Right ventricle myocardium inferior (tissue), 1 donor: ENCODE measurements around the gene ZNF77. TPM values are rescaled to one million over a fixed set of nuclear protein-coding genes. Genes with fewer than 3 reads are reported as not detected.
"Not testable (repeated sequence)": the region's sequence is repeated elsewhere in the genome, so short reads cannot be mapped to it uniquely, and the experiment has no call there.

Experiments used
- ATAC-seq: fragments of 200-7000 bp; cut with Tn5 transposase; one replicate; pipeline ENCODE4 v1.9.1; 2020; ENCODE audit warnings: mild to moderate bottlenecking, moderate library complexity
- DNase-seq: peaks from one replicate; pipeline ENCODE4 v3.0.0; 2021; ENCODE audit errors: missing footprints
- intact Hi-C: fragments of 100-400 bp; cut with DNase I; formaldehyde crosslinking; loops from one replicate; pipeline ENCODE4 v1.11.0; 2022
- long read RNA-seq: library from polyadenylated mRNA; unstranded; transcript quantifications from one replicate; pipeline ENCODE4 v2.0.0, GENCODE V29; 2021
- total RNA-seq: library from RNA; stranded (reverse); fragmentation: NEBNext Ultra II Directional; extraction: Animal tissue kit (Norgen Biotek cat#: 25700); gene quantifications from one replicate; pipeline ENCODE4 v1.2.1, GENCODE V29; 2021
- donor health status: DM: no; HTN: yes; CAD: no; lungs with severe emphysema.

The ZNF77 gene
- 2.6 TPM for total RNA-seq
- long read RNA-seq, partial matches to known transcripts, result 1 of 4 reads
- long read RNA-seq, other reads (novel, unspliced or antisense), result 0 of 4 reads

DNA sequence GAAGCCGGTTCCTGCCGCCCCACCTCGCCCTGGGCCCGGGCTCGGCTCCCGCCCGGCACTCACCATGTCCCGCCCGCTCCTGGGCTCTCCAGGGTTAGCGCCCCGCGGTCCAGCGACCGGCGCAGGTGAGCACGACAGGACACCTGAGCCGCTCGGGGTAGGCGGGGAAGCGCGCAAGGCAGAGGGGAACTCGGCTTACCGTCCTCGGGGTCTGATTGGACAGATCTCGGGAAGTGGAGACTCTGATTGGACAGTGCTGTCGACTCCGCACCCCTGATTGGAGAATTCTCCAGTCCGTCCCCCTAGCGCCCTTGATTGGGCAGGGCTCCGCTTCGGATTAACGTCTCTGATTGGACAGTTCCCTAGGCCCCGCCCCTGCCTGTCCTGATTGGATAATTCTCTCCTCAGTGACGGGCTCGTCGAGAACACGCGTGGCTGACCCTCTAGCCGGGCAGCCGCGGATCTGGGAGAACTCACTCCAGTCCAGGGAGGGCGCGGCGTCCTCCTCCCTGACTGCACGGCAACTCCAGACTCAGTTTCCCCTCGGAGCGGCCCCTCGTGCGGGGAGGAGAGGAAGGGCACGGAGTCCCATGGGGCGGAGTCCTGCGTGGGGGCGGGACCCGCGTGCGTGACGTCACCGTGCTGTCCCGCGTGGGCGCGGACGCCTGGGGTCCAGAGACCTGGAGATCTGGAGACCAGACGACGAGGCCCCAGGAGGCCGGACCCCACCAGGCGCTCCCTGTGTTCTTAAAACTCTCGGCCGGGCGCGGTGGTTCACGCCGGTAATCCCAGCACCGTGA, at the start of gene ZNF77:
Gene ZNF77 (minus strand): TSS at position 197 of the 800 bp plus-strand sequence. CDS start 131 bp downstream, at position 66.
- DNase-seq, result peak; percentile 97
- ATAC-seq, result peak; percentile 99
- intact Hi-C loops, result loop anchor here (2.0 to 5.0 kb wide), 3 partner anchors 44 to 103 kb away; partner anchors contain the start of genes ZNF555 and ZNF57

DNA sequence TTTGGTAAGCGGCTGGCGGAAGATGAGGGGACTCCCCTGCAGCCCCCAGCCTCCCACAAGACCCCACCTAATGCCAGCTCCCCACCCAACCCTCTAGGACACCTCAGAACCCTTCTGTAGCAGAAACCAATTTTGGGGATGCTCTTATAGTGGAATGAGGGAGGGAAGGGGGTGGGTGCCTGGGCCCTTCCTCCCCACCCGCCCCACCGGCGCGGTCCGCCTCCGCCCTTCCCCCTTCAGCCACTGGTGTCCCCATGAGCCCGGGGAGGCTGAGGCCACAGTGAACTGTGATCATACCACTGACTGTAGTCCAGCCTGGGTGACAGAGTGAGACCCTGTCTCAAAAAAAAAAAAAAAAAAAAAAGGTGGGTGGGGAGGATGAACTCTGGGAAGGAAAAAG, 48.8 kb upstream of the ZNF77 start:
- no peak for ATAC-seq
- intact Hi-C loops, result no loop called here

GRCh38 chr19:2992958-2993357, 48.2 kb upstream of the ZNF77 start:
- ATAC-seq (no peak), DNase-seq (no peak)
- intact Hi-C loops, result no loop called here

More for the DNA sequence above, 48.8 kb upstream of the ZNF77 start:
- no peak for DNase-seq

GRCh38 chr19:2992333-2992732, 47.6 kb upstream of the ZNF77 start:
- intact Hi-C loops, ATAC-seq, DNase-seq: not testable (repeated sequence)

GRCh38 chr19:2989236-2989946, 44.6 kb upstream of the ZNF77 start:
- no peak for DNase-seq
- intact Hi-C loops, result no loop called here
- ATAC-seq, result no peak

- intact Hi-C loops, result no loop called here
Observed at GRCh38 chr19:2988568-2988967, 43.8 kb upstream of the ZNF77 start.

GRCh38 chr19:2987797-2988196, 43.0 kb upstream of the ZNF77 start:
- DNase-seq (no peak), ATAC-seq (no peak)
- intact Hi-C loops, result no loop called here

More at GRCh38 chr19:2988568-2988967, 43.8 kb upstream of the ZNF77 start:
- ATAC-seq (no peak), DNase-seq (no peak)

DNA sequence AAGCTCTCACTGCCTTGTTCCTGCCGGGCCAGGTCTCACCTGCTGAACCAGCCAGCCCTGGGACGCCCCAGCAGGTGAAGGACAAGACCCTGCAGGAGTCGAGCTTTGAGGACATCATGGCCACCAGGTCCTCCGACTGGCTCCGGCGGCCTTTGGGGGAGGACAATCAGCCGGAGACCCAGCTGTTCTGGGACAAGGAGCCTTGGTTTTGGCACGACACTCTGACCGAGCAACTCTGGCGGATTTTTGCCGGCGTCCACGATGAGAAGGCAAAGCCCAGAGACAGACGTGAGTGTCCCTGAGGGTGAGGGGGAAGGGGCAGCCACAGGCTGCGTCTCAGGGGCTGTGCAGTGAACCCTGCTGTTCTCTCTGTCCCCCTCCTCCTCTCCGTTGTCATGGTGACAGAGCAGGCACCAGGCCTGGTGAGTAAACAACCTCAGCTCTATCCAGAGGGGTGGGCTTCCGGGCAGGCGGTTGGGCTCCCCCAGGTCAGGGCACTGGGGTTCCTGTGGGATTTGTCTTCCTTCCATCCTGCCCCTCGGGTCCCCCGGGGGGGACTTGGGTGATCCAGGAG, 42.3 kb upstream of the ZNF77 start:
- DNase-seq, result no peak
- no peak for ATAC-seq
- intact Hi-C loops, result no loop called here

GRCh38 chr19:2984215-2984528, 39.4 kb upstream of the ZNF77 start:
- DNase-seq (no peak), ATAC-seq (no peak)
- intact Hi-C loops, result no loop called here

DNA sequence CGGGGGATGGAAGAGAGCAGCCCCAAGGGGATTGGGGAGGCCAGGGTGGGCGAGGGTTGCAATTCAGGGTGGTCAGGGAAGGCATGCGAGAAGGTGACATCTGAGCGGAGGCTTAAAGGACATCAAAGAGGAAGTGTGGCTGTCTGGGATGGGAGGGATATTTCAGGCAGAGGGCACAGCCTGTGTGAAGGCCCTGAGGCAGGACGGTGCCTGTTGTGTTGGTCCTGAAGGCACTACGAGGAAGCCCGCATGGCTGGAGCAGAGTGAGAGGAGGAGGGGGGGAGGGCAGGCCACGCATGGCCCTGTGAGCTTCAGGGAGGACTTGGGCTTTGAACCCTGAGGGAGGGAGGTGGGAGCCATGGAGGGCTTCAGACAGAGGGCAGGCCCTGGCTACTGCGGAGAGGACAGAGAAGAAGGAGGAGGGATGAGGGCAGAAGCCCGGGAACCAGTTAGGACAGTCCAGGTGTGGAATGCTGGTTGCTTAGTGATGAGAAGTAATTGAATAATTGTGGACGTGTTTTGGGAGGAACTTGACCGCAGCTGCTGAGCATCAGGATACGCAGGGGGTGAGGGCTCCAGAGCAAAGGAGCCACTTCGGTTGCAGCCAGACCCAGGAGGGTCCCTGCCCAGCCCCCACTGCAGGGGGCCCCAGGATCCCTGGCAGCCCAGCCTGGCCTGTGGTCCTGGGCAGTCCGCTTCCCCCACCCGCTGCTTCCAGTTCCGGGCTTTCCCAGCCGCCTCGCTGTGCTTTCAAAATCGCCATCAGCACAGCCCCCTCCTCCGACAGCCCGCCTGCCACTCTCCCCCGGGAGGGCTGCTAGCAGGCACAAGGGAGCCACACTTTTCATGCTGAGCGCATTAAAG, 38.8 kb upstream of the ZNF77 start:
- intact Hi-C loops, result loop anchor here (2.0 kb wide), 1 partner anchor 51 kb away; no protein-coding TSS in a partner anchor
- DNase-seq, result peak; percentile 82
- ATAC-seq, result peak; percentile 58

DNA sequence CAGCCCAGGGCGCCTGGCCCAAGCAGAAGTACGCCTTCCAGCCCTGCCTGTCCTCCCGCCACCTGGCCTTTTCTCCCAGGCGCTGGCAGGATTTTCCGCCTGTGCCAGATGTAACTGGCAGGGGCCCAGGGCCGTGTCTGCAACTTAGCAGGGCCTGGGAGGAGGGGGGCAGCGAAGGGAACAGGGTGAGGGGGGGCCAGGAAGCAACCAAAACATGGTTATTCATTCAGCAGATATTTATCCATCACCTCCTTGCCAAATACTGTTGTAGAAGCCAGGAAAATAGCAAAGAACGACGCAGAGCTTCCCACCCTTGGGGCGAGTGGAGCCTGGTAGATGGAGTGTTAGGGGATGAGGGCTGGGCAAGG, 38.2 kb upstream of the ZNF77 start:
- intact Hi-C loops, result loop anchor here (2.0 kb wide), 1 partner anchor 52 kb away; no protein-coding TSS in a partner anchor
- ATAC-seq (peak; percentile 82), DNase-seq (peak; percentile 94)

DNA sequence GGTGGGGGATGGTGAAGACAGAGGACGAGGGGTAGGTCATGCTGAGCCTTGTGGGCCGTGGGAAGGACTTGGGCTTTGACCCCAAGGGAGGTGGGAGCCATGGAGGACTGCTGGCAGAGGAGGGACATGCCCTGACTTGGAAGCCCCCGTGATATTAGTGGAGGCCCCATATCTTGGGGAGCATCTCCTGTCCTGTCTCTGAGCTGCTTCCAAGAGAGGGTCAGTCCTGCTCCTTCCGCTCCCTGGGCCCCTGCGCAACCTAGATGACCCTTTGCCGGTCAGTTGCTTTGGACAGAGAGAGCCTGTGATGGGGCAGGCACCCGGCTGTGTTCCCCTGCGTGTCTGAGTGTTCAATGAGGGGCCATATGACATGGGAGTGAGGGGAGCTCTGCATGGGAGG, 37.8 kb upstream of the ZNF77 start:
- intact Hi-C loops, result loop anchor here (2.0 kb wide), 1 partner anchor 52 kb away; no protein-coding TSS in a partner anchor
- ATAC-seq, result peak; percentile 6
- DNase-seq, result no peak

GRCh38 chr19:2981898-2982297, 37.1 kb upstream of the ZNF77 start:
- no peak for DNase-seq
- no peak for ATAC-seq
- intact Hi-C loops, result loop anchor here (2.0 kb wide), 1 partner anchor 53 kb away; no protein-coding TSS in a partner anchor

- intact Hi-C loops, result no loop called here
- no peak for ATAC-seq
- no peak for DNase-seq
Observed at GRCh38 chr19:2978772-2979171, 34.0 kb upstream of the ZNF77 start.

DNA sequence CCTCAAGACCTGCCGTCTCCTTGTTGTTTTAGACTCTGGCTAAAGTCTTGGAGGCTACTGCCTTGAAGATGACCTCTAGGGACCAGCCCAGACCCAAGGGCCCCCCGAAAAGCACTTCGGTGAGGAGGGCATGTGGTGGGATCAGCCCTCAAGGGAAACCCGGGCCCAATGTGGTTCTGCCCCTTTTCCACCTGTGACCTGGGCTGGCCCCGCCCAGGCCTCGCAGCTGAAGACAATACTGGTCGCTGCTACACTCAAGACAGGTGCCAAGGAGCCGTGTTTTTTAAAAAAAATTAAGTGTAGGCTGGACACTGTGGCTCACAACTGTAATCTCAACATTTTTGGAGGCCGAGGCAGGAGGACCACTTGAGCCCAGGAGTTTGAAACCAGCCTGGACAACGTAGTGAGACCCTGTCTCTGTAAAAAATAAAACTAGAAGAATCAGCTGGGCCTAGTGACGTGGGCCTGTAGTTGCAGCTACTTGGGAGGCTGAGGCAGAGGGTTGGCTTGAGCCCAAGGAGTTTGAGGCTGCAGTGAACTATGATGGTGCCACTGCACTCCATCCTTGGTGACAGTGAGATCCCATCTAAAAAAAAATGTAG, 33.5 kb upstream of the ZNF77 start:
- DNase-seq (no peak), ATAC-seq (no peak)
- intact Hi-C loops, result no loop called here

DNA sequence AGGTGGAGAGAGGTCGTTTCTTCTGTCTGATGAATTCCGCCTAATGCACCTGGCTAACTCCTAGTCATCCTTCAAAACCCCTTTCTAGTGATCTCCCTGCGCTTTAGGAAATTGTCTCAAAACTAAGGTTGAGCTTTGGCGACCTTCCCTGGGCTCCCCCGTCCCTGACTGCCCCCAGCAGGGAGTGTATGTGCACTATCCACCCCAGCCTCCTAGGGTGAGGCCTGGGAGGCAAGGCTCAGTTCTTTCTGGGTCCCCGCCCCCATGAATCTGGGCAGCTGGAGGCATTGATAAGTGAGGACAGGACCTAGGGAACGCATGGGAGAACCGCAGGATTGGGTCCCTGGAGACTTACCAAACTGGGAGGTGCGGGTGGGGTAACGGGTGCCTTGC, 33.0 kb upstream of the ZNF77 start:
- ATAC-seq (no peak), DNase-seq (no peak)
- intact Hi-C loops, result no loop called here

DNA sequence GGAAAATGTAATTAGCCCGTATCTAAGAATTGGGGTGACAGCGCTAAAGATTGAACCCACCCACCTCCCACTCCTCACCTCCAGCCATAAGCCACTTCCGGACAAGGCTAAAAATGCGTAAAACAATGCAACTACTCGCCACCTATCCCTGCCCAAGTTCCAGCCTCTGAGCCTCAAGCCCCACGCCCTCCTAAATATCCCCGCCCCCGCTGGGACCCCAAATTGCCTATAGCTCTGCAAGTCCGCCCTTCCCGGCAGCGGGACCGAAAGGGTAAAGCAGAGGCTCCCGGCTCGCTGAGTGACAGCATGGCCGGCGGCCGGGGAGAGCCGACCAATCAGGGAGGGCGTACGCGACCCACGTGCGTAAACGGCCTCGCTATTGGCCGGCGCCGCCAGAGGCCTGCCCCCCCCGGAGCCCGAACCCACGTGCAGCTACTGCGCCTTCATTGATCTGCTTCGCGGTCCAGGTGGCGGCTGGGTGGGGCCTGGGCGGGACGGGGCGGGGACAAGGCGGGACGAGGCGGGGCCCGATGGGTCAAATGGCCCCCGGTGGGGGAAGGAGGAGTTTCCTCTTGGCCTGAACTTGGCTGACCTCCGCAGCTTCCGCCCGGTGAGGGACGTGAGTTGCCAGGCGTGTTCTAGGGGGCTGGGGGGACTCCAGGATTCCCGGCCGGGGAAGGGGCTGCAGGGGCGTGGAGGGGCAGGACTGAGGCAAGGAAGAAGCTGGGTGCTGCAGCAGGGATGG, 32.4 kb upstream of the ZNF77 start, which contains the start of gene TLE6:
Gene TLE6 (plus strand): TSS at position 564 of the 745 bp plus-strand sequence. CDS start 670 bp downstream, outside the sequence.
- DNase-seq (peak; percentile 97), ATAC-seq (peak; percentile 89)
- intact Hi-C loops, result no loop called here
